Neural progenitor cell (in vitro differentiated cells): ENCODE measurements around the gene SLC18B1.

ENCODE experiments used
- CTCF ChIP-seq: fragments of 200-600 bp; sonication (generic); IDR thresholded peaks from 2 replicates; pipeline ENCODE4 v1.5.1; 2017; ENCODE audit warnings: antibody characterized with exemption, mild to moderate bottlenecking
- EZH2 ChIP-seq: fragments of 200-600 bp; sonication (generic); IDR thresholded peaks from 2 replicates; pipeline ENCODE4 v1.6.1; 2017; ENCODE audit warnings: antibody characterized with exemption, mild to moderate bottlenecking, moderate library complexity
- EZH2phosphoT487 ChIP-seq: fragments of 200-600 bp; sonication (generic); IDR thresholded peaks from 2 replicates; pipeline ENCODE4 v1.6.1; 2017; ENCODE audit warnings: antibody characterized with exemption

- TF ChIP-seq CTCF (no peak), EZH2 (no peak), EZH2phosphoT487 (no peak)
Measured at GRCh38 chr6:132758689-132759088, 39.7 kb downstream of the SLC18B1 start.
